GM12865 (cell line): Measurements from ENCODE around the gene PRAMEF15.
A peak's percentile ranks its signal among the peaks of the same experiment; 100 is the strongest.
"Not testable (repeated sequence)": the region's sequence is repeated elsewhere in the genome, so short reads cannot be mapped to it uniquely, and the experiment has no call there.

Experiments used
- DNase-seq: peaks from one replicate; pipeline ENCODE4 v3.0.0; 2010; ENCODE audit warnings: low read depth
- H3K4me3 ChIP-seq: 2 replicates; pipeline ENCODE4 v1.5.1; 2011; ENCODE audit warnings: mild to moderate bottlenecking, low read depth, low read length, control low read depth
- TF ChIP-seq, protein P1 (sequence below): IDR thresholded peaks from 2 replicates; pipeline ENCODE4 v1.5.1; 2011; ENCODE audit warnings: low read length, control low read depth, low read depth, inconsistent platforms; ENCODE audit not compliant: insufficient read depth; ENCODE audit errors: missing control alignments

PRAMEF15 gene

GRCh38 chr1:13315281-13315680 lies at the start of gene PRAMEF15:
TSS of gene PRAMEF15 (plus strand) at chr1:13315581. CDS start at chr1:13318408, 2,827 bp downstream.
- not testable (repeated sequence) for DNase-seq, H3K4me3 ChIP-seq

GRCh38 chr1:13277016-13277415 lies 38.4 kb upstream of the PRAMEF15 start:
- not testable (repeated sequence) for DNase-seq, H3K4me3 ChIP-seq

GRCh38 chr1:13279617-13280016 lies 35.8 kb upstream of the PRAMEF15 start:
- DNase-seq = not testable (repeated sequence)

GRCh38 chr1:13285037-13285436 lies 30.3 kb upstream of the PRAMEF15 start, which contains the start of gene PRAMEF8:
TSS of gene PRAMEF8 (minus strand) at chr1:13285137. CDS start at chr1:13284091, 1,046 bp downstream.
- DNase-seq = not testable (repeated sequence)

More at GRCh38 chr1:13279617-13280016, 35.8 kb upstream of the PRAMEF15 start:
- not testable (repeated sequence) for H3K4me3 ChIP-seq

DNA sequence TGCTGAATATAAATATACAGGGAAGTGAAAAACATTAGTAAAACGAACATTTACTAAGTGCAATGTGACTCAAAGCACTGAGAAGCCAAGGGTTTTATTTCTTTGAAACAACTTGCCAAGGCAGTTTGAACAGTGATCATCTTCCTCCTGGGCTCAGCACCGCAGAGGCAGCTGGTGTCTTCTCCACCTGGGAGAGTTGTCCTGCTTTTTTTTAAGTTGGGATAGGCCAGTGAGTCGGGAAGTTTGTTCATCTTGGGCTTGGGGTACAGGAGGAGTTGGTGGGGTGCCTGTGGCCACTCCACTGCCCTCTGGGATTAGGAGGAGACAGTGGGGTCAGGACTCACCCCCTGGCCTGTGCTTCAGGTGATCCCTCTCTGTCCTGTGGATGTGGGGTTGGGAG lies 26.4 kb upstream of the PRAMEF15 start:
- H3K4me3 ChIP-seq, DNase-seq: not testable (repeated sequence)

More at GRCh38 chr1:13285037-13285436, 30.3 kb upstream of the PRAMEF15 start, which contains the start of gene PRAMEF8:
- not testable (repeated sequence) for H3K4me3 ChIP-seq

DNA sequence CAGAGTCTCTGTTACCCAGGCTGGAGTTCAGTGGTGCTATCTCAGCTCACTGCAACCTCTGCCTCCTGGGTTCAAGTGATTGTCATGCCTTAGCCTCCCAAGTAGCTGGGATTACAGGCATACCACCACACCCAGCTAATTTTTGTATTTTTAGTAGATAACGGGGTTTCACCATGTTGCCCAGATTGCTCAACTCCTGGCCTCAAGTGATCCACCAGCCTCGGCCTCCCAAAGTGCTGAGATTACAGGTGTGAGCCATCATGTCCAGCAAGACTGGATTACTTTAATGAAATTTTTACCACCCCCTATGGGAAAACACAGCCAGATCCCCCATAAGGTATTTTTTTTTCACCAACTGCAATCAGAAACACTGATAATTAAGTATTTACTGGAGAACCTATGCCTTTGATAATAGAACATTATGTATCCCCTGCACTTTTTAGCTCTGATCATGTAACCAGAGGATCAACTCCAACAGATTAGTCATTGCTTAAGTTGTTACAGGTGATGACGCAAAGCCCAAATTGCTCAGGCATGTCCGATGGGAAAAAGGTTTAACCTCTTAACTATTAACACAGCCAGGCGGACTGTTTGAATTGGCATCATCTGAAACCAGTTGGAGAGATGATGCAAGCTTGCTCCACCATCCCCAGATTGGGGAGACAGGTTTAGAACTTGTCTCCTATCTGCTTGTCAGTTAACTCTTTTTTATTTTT lies 18.0 kb upstream of the PRAMEF15 start:
- not testable (repeated sequence) for H3K4me3 ChIP-seq, DNase-seq

DNA sequence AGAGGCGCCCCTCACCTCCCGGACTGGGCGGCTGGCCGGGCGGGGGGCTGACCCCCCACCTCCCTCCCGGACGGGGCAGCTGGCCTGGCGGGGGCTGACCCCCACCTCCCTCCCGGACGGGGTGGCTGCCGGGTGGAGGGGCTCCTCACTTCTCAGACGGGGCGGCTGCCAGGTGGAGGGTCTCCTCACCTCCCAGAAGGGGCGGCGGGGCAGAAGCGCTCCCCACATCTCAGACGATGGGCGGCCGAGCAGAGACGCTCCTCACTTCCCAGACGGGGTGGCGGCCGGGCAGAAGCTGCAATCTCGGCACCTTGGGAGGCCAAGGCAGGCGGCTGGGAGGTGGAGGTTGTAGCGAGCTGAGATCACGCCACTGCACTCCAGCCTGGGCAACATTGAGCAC lies 16.7 kb upstream of the PRAMEF15 start:
- not testable (repeated sequence) for H3K4me3 ChIP-seq, DNase-seq

- not testable (repeated sequence) for DNase-seq
Observed at GRCh38 chr1:13302197-13302596, 13.2 kb upstream of the PRAMEF15 start.

GRCh38 chr1:13303239-13303638 lies 12.1 kb upstream of the PRAMEF15 start, which contains the start of gene PRAMEF33:
TSS of gene PRAMEF33 (plus strand) at chr1:13303539. CDS start at chr1:13305955, 2,416 bp downstream.
- H3K4me3 ChIP-seq, DNase-seq: not testable (repeated sequence)

More at GRCh38 chr1:13302197-13302596, 13.2 kb upstream of the PRAMEF15 start:
- H3K4me3 ChIP-seq = not testable (repeated sequence)

DNA sequence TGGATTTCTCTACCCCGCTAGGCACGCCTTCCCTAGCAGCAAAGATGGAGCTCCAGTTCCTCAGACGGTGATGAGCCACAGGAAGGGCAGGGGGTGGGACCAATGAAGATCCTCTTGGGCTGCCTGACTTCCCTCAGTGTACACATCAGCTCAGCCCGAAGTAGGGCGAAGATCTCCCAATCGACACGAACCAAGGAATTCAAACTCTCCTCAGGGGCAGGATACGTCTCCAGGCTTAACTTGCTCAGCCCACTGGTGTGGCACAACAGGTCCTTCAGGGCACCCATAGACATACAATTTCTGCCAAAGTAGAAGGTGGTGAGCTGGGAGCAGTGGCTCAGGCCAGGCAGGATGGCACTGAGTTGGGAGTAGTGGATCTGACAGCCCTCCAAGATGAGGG lies 27.1 kb downstream of the PRAMEF15 start:
- DNase-seq, H3K4me3 ChIP-seq: not testable (repeated sequence)

DNA sequence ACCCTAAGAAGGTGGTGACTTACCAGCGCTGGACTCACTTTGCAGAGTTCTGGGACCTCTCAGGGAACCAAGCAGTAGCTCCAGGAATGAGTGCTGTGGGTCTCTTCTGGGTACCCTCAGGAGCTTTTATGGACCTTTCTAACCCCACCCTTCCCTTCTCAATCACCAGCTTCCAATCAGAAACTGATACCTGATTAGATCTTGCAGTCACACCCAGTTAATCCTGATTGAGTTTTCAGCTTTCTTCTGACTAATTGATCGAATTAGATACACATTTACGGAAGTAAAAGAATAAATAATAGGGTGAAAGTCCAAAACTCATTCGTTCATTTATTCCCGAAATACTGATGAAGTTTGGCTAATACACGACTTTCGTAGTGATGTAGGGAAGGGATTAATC lies 31.7 kb downstream of the PRAMEF15 start, which contains the start of gene PRAMEF14:
TSS of gene PRAMEF14 (minus strand) at position 101 of the 400 bp plus-strand sequence. CDS start 1,820 bp downstream, outside the sequence.
- not testable (repeated sequence) for DNase-seq, H3K4me3 ChIP-seq

DNA sequence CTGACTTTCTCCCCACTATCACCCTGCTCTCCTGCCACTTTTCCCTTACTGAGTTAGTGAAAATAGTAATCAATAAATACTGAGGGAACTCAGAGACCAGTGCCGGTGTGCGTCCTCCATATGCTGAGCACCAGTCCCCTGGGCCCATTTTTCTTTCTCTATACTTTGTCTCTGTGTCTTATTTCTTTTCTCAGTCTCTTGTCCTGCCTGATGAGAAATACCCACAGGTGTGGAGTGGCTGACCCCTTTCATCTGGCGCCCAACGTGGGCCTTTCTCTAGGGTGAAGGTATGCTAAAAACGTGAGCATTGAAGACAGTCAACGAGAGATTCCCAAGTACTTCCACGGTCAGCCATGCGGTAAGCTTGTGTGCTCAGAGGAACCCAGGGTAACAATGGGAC lies 38.1 kb downstream of the PRAMEF15 start:
- not testable (repeated sequence) for H3K4me3 ChIP-seq, DNase-seq

- not testable (repeated sequence) for DNase-seq, H3K4me3 ChIP-seq
Observed at GRCh38 chr1:13354475-13354874, 39.1 kb downstream of the PRAMEF15 start.

- TF ChIP-seq, protein P1, sequence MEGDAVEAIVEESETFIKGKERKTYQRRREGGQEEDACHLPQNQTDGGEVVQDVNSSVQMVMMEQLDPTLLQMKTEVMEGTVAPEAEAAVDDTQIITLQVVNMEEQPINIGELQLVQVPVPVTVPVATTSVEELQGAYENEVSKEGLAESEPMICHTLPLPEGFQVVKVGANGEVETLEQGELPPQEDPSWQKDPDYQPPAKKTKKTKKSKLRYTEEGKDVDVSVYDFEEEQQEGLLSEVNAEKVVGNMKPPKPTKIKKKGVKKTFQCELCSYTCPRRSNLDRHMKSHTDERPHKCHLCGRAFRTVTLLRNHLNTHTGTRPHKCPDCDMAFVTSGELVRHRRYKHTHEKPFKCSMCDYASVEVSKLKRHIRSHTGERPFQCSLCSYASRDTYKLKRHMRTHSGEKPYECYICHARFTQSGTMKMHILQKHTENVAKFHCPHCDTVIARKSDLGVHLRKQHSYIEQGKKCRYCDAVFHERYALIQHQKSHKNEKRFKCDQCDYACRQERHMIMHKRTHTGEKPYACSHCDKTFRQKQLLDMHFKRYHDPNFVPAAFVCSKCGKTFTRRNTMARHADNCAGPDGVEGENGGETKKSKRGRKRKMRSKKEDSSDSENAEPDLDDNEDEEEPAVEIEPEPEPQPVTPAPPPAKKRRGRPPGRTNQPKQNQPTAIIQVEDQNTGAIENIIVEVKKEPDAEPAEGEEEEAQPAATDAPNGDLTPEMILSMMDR = peak; percentile 37
- DNase-seq = peak; percentile 73
- H3K4me3 ChIP-seq = not testable (repeated sequence)
Observed at GRCh38 chr1:13356774-13357173, 41.4 kb downstream of the PRAMEF15 start.

- DNase-seq = not testable (repeated sequence)
Observed at GRCh38 chr1:13362364-13362763, 47.0 kb downstream of the PRAMEF15 start.

GRCh38 chr1:13364928-13365327 lies 49.5 kb downstream of the PRAMEF15 start:
- not testable (repeated sequence) for DNase-seq, H3K4me3 ChIP-seq

More at GRCh38 chr1:13362364-13362763, 47.0 kb downstream of the PRAMEF15 start:
- not testable (repeated sequence) for H3K4me3 ChIP-seq

DNA sequence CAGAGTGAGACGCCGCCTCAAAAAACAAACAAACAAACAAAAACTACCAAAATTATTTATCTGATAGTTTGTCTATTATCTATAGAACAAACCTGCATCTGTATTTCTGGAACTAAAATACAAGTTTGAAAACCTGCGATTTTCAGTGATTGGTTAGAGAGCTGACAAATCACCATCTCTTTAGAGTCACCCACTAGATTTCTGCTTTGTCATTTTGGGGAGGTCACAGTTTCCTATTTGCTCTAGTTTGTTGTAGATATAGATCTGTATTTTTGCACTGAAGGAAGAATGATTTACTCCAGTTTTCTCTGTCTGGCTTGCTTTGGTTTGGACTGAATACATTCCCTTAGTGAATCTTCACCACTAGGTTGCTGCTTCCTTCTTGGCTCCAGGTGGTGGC lies 51.2 kb downstream of the PRAMEF15 start:
- H3K4me3 ChIP-seq, DNase-seq: not testable (repeated sequence)
